ENCODE measurements around the gene SLC13A3. TPM values are rescaled to one million over a fixed set of nuclear protein-coding genes. Genes with fewer than 3 reads are reported as not detected.

The SLC13A3 gene
- total and polyA plus RNA-seq, 4 donors = 1.1 to 2.4 (median 2.0) TPM

DNA sequence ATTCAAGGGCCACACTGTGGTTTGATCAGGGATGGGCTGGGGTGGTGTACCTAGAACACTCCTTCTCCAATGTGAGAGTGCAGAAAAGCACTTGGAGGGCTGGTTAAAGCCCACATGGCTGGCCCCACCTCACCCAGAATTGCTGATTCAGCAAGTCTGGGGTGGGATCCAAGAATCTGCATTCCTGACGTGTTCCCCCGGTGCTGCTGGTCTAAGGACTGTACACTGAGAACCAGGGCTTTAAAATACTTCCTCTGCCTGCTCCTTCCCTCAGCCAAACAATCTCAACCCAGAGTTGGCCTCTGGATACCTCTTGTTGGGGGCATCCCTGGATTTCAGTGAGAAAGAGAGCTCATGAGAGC lies 87.4 kb downstream of the SLC13A3 start:
- no peaks in the 10 kb centered on the region for H3K36me3 ChIP-seq (ENCODE audit: control insufficient read depth in 4 of 4, insufficient read depth in 4 of 4, low read length in 4 of 4)
- TF ChIP-seq, protein P1, sequence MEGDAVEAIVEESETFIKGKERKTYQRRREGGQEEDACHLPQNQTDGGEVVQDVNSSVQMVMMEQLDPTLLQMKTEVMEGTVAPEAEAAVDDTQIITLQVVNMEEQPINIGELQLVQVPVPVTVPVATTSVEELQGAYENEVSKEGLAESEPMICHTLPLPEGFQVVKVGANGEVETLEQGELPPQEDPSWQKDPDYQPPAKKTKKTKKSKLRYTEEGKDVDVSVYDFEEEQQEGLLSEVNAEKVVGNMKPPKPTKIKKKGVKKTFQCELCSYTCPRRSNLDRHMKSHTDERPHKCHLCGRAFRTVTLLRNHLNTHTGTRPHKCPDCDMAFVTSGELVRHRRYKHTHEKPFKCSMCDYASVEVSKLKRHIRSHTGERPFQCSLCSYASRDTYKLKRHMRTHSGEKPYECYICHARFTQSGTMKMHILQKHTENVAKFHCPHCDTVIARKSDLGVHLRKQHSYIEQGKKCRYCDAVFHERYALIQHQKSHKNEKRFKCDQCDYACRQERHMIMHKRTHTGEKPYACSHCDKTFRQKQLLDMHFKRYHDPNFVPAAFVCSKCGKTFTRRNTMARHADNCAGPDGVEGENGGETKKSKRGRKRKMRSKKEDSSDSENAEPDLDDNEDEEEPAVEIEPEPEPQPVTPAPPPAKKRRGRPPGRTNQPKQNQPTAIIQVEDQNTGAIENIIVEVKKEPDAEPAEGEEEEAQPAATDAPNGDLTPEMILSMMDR (IDR thresholded peaks at IDR 0.05; ENCODE audit: control extremely low read depth, extremely low read depth) = no peak
- peaks cover 0 to 42% (median 3%) of the 10 kb centered on the region in 5 donors for H3K4me1 ChIP-seq (ENCODE audit: control insufficient read depth in 5 of 5, insufficient read depth in 5 of 5, low read length in 5 of 5)
- H3K4me3 ChIP-seq = no peak overlapping the region
- no peak overlapping the region for H3K27ac ChIP-seq (ENCODE audit: low read depth in 1 of 2, low read length in 1 of 2)
- no peak overlapping the region for H3K9ac ChIP-seq (ENCODE audit: insufficient read depth in 1 of 2, low read length in 2 of 2)
- DNase-seq (peak in 1 of 3 donors; percentile 8), ATAC-seq (ENCODE audit: insufficient read depth, low FRiP score) (no peak)
- no peaks in the 10 kb centered on the region for H3K9me3 ChIP-seq (ENCODE audit: control insufficient read depth in 4 of 4, insufficient read depth in 3 of 4, low read length in 3 of 4)
- H3K27me3 ChIP-seq (ENCODE audit: control insufficient read depth in 3 of 3, insufficient read depth in 3 of 3, low read length in 2 of 3) = no peaks in the 10 kb centered on the region
- 47 to 50% methylated on average over 2 of the region's 2 CpGs for WGBS, 2 donors

DNA sequence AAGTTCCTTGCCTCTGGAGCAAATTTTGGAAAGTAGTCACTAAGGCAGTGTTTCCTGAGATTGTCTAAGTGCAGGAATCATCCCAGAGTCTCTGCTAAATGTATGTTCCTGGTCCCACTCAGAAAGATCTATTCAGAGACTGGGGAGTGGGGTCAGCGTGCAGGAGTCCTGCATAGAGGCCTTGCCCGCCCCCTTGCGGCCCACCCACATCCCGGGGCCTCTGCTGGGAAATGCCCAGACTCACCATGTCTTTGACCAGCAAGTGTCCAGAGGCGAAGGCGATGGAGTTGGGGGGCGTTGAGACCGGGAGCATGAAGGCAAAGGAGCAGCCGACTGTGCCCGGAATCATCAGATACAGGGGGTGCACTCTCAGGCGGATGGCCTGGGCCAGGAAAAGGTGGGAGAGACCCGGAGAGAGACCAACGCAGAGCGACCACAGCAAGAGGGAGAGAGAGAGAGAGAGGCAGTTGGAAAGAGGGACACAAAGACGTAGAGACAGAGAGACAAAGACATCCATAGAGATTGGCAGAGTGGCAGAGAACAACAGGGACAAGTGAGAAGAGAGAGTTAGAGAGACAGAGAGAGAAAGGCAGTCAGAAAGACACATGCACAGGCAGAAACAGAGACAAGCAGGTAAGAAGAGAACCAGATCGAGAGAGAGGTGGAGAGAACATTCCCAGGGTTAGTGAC lies 87.9 kb downstream of the SLC13A3 start:
- Histone ChIP-seq H3K27me3 (ENCODE audit: control insufficient read depth in 3 of 3, insufficient read depth in 3 of 3, low read length in 2 of 3) (no peaks in the 10 kb centered on the region), H3K4me3 (no peak overlapping the region), H3K36me3 (ENCODE audit: control insufficient read depth in 4 of 4, insufficient read depth in 4 of 4, low read length in 4 of 4) (no peaks in the 10 kb centered on the region), H3K4me1 (ENCODE audit: control insufficient read depth in 5 of 5, insufficient read depth in 5 of 5, low read length in 5 of 5) (peaks cover 0 to 37% (median 0%) of the 10 kb centered on the region in 5 donors), H3K9me3 (ENCODE audit: control insufficient read depth in 4 of 4, insufficient read depth in 3 of 4, low read length in 3 of 4) (no peaks in the 10 kb centered on the region), H3K9ac (ENCODE audit: insufficient read depth in 1 of 2, low read length in 2 of 2) (peak overlapping the region in 1 of 2 donors; percentile 2), H3K27ac (ENCODE audit: low read depth in 1 of 2, low read length in 1 of 2) (no peak overlapping the region)
- WGBS, 2 donors = 90 to 95% methylated on average over 16 of the region's 16 CpGs
- TF ChIP-seq, protein P1 (IDR thresholded peaks at IDR 0.05; ENCODE audit: control extremely low read depth, extremely low read depth) = no peak
- DNase-seq = no peak
- no peak for ATAC-seq (ENCODE audit: insufficient read depth, low FRiP score)

DNA sequence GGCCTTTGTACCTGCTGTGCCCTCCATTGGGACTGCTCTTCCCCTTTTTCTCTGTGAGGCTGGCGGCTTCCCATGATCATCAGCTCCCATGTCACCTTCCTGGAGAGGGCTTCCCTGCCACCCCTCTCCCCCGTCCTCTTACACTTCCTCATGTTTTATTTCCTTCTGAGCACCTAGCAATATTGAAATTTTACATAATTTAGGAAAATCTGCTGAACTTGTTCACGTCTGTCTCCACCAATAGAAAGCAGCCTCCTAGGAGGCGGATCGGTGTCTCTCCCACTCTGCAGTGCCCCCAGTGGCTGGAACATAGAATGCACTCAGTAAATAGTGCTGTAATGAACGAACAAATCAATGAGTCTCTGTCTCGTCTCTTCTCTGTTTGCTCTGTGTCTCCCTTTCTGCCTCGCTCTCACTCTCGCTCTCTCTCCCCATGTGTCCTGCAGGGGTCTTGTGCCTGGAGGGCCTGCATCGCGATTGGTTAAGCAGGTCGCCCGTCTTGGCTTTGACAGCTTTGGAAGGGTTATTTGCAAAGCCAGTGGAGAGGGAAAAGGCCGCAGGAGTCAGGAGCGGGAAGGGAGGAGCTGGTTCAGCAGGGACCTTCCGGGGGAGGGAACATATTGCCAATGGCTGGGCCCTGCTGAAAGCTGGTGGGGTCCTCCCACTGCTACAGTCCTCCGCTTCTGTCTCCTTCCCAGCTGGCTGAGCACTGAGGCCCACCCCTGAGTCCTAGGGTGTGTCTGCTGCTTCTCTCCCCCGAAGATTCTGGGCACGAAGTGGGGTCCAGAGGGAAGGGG lies 88.7 kb downstream of the SLC13A3 start:
- DNase-seq (peak; percentile 85 to 93 (median 90)), ATAC-seq (ENCODE audit: insufficient read depth, low FRiP score) (peak; percentile 87)
- Histone ChIP-seq H3K27me3 (ENCODE audit: control insufficient read depth in 3 of 3, insufficient read depth in 3 of 3, low read length in 2 of 3) (no peaks in the 10 kb centered on the region), H3K9me3 (ENCODE audit: control insufficient read depth in 4 of 4, insufficient read depth in 3 of 4, low read length in 3 of 4) (no peaks in the 10 kb centered on the region), H3K27ac (ENCODE audit: low read depth in 1 of 2, low read length in 1 of 2) (peak overlapping the region; percentile 34 to 55), H3K9ac (ENCODE audit: insufficient read depth in 1 of 2, low read length in 2 of 2) (peak overlapping the region in 1 of 2 donors; percentile 16), H3K4me3 (no peak overlapping the region), H3K36me3 (ENCODE audit: control insufficient read depth in 4 of 4, insufficient read depth in 4 of 4, low read length in 4 of 4) (no peaks in the 10 kb centered on the region), H3K4me1 (ENCODE audit: control insufficient read depth in 5 of 5, insufficient read depth in 5 of 5, low read length in 5 of 5) (peaks cover 0 to 30% (median 0%) of the 10 kb centered on the region in 5 donors)
- WGBS, 2 donors = 18% methylated on average over 19 of the region's 19 CpGs
- TF ChIP-seq, protein P1 (IDR thresholded peaks at IDR 0.05; ENCODE audit: control extremely low read depth, extremely low read depth) = peak; percentile 58
